ENCODE measurements around the gene NTHL1.

DNA sequence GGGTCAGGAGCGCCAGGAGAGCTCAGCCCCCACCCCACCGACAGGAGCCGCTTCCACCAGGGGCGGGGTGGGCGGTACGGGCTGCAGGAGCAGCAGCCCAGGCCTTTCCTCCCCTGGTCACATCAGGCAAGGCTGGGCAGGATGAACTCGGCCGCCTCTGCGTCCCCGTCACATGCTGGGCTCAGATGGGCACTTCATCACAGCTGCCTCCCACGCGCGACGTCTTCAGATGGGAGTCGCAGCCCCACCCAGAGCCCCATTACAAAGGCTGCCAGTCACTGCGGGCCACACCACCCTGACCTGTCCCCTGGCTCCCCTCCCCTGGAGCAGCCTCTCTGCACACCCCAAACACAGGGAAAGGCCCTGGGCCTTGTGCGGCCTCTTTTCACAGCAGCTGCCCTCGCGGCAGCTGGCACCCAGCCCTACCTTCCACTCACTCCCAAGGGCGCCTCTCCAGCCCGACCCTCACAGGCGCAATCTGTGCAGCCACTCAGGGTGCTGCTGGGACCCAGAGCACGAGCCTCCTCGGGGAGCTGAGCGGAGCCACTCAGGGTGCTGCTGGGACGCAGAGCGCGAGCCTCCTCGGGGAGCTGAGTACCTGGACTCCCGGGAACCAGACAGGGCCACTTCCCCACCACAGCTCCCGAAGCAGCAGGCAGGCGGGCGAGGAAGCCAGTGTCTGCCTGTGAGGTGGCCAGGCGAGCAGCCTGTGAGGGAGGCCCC, 42.7 kb downstream of the NTHL1 start:
- TF ChIP-seq, protein P1, sequence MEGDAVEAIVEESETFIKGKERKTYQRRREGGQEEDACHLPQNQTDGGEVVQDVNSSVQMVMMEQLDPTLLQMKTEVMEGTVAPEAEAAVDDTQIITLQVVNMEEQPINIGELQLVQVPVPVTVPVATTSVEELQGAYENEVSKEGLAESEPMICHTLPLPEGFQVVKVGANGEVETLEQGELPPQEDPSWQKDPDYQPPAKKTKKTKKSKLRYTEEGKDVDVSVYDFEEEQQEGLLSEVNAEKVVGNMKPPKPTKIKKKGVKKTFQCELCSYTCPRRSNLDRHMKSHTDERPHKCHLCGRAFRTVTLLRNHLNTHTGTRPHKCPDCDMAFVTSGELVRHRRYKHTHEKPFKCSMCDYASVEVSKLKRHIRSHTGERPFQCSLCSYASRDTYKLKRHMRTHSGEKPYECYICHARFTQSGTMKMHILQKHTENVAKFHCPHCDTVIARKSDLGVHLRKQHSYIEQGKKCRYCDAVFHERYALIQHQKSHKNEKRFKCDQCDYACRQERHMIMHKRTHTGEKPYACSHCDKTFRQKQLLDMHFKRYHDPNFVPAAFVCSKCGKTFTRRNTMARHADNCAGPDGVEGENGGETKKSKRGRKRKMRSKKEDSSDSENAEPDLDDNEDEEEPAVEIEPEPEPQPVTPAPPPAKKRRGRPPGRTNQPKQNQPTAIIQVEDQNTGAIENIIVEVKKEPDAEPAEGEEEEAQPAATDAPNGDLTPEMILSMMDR (IDR thresholded peaks at IDR 0.05) = no peak
- TF ChIP-seq POLR2A (IDR thresholded peaks at IDR 0.05) (no peak), EP300 (IDR thresholded peaks at IDR 0.05) (no peak)
